ENCODE measurements around the gene KIF27.

- TF ChIP-seq, protein P1, sequence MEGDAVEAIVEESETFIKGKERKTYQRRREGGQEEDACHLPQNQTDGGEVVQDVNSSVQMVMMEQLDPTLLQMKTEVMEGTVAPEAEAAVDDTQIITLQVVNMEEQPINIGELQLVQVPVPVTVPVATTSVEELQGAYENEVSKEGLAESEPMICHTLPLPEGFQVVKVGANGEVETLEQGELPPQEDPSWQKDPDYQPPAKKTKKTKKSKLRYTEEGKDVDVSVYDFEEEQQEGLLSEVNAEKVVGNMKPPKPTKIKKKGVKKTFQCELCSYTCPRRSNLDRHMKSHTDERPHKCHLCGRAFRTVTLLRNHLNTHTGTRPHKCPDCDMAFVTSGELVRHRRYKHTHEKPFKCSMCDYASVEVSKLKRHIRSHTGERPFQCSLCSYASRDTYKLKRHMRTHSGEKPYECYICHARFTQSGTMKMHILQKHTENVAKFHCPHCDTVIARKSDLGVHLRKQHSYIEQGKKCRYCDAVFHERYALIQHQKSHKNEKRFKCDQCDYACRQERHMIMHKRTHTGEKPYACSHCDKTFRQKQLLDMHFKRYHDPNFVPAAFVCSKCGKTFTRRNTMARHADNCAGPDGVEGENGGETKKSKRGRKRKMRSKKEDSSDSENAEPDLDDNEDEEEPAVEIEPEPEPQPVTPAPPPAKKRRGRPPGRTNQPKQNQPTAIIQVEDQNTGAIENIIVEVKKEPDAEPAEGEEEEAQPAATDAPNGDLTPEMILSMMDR (conservative IDR thresholded peaks at IDR 0.05 in 1 of 2, IDR thresholded peaks at IDR 0.05 in 1 of 2; ENCODE audit: low read depth in 1 of 2, low read length in 2 of 2), result no peak
- TF ChIP-seq EZH2 (IDR thresholded peaks at IDR 0.05; ENCODE audit: low read length, missing control alignments), result no peak
Observed at GRCh38 chr9:83956086-83956435, 34.8 kb upstream of the KIF27 start.
